HepG2 (cell line): Measurements from ENCODE around the gene CARD19.

ENCODE experiments used
- ATF7 ChIP-seq, 2 experiments: fragments of 450-650 bp in 1 of 2; sonication (generic) in 1 of 2; formaldehyde crosslinking in 1 of 2; IDR thresholded peaks; 2 replicates each; pipeline versions ENCODE4 v1.4.0 to v1.6.1; 2016 to 2020; ENCODE audit warnings: antibody characterized with exemption in 1 of 2, mild to moderate bottlenecking in 1 of 2, missing genetic modification reagents in 1 of 2
- EZH2 ChIP-seq: conservative IDR thresholded peaks from 2 replicates; pipeline ENCODE4 v1.6.1; 2012; ENCODE audit warnings: mild to moderate bottlenecking, low read depth, low read length, moderate library complexity
- HNRNPH1 ChIP-seq: fragments of 200-400 bp; formaldehyde crosslinking; optimal IDR thresholded peaks from 2 replicates; pipeline ENCODE3; 2017; ENCODE audit warnings: mild to moderate bottlenecking, low read depth, low read length
- JUN ChIP-seq: sonication (generic); formaldehyde crosslinking; IDR thresholded peaks from 2 replicates; pipeline ENCODE4 v1.4.0; 2020; ENCODE audit warnings: mild to moderate bottlenecking, missing genetic modification reagents
- KAT7 ChIP-seq: IDR thresholded peaks from 2 replicates; pipeline ENCODE4 v1.6.1; 2018; ENCODE audit warnings: borderline replicate concordance, missing compliant biosample characterization
- MYNN ChIP-seq: sonication (generic); formaldehyde crosslinking; IDR thresholded peaks from 2 replicates; pipeline ENCODE4 v1.4.0; 2020; ENCODE audit warnings: mild to moderate bottlenecking, low read depth, missing genetic modification reagents
- NFRKB ChIP-seq: fragments of 450-650 bp; IDR thresholded peaks from 2 replicates; pipeline ENCODE4 v1.6.1; 2017
- POLR2A ChIP-seq, 2 experiments: IDR thresholded peaks; 2 replicates each; pipeline ENCODE4 v1.6.1; 2011; ENCODE audit warnings: low read depth in 2 of 2, low read length in 2 of 2, mild to moderate bottlenecking in 1 of 2, moderate library complexity in 1 of 2; ENCODE audit not compliant: insufficient read depth in 1 of 2
- SMARCC2 ChIP-seq: fragments of 450-650 bp; IDR thresholded peaks from 2 replicates; pipeline ENCODE4 v1.6.1; 2017; ENCODE audit warnings: antibody characterized with exemption, mild to moderate bottlenecking
- TAF15 ChIP-seq: fragments of 200-400 bp; formaldehyde crosslinking; IDR thresholded peaks from one replicate; pipeline ENCODE4 v1.6.1; 2018; ENCODE audit warnings: mild to moderate bottlenecking, low read depth, low read length; ENCODE audit not compliant: poor library complexity, severe bottlenecking
- TEF ChIP-seq: sonication (generic); formaldehyde crosslinking; IDR thresholded peaks from 2 replicates; pipeline ENCODE4 v1.5.0; 2020; ENCODE audit warnings: missing genetic modification reagents
- ZNF143 ChIP-seq: sonication (generic); formaldehyde crosslinking; IDR thresholded peaks from 2 replicates; pipeline ENCODE4 v1.4.0; 2020; ENCODE audit warnings: missing genetic modification reagents
- ZNF775 ChIP-seq: sonication (generic); formaldehyde crosslinking; IDR thresholded peaks from 2 replicates; pipeline ENCODE4 v1.4.0; 2020; ENCODE audit warnings: missing genetic modification reagents, mild to moderate bottlenecking, moderate library complexity, borderline replicate concordance
- TF ChIP-seq, protein P1 (sequence below): sonication (generic); formaldehyde crosslinking; IDR thresholded peaks from 2 replicates; pipeline ENCODE4 v1.5.0; 2020; ENCODE audit warnings: mild to moderate bottlenecking, missing genetic modification reagents, moderate library complexity

DNA sequence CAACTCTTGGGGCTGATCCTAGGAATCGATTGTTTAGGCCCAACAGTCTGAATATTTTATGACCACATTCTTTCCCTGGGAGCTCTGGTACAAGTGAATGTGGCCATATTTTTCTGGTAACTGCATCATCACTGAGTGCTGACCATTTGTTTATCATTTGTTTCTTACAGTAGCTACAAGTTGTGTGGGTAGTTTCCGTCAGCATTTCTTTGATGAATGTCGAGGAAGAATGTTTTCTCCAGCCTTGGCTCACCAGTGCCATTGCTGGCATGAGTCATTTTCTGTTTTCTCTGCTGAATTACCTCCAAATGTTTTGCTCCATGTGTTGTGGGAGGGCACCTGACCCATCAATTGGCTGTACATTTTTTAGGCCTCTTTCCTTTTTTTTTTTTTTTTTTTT is 14.1 kb upstream of the CARD19 start:
- no peak for TF ChIP-seq NFRKB
- TF ChIP-seq JUN: no peak
- TF ChIP-seq POLR2A (IDR thresholded peaks at IDR 0.05; ENCODE audit: insufficient read depth in 1 of 2, low read depth in 2 of 2, low read length in 2 of 2): no peak
- no peak for TF ChIP-seq ZNF775 (CRISPR knock-in tag)
- no peak for TF ChIP-seq ATF7 (IDR thresholded peaks at IDR 0.05)
- no peak for TF ChIP-seq ATF7 (CRISPR knock-in tag; IDR thresholded peaks at IDR 0.05)
- TF ChIP-seq MYNN (CRISPR knock-in tag): no peak
- TF ChIP-seq SMARCC2: no peak
- no peak for TF ChIP-seq EZH2
- TF ChIP-seq, protein P1, sequence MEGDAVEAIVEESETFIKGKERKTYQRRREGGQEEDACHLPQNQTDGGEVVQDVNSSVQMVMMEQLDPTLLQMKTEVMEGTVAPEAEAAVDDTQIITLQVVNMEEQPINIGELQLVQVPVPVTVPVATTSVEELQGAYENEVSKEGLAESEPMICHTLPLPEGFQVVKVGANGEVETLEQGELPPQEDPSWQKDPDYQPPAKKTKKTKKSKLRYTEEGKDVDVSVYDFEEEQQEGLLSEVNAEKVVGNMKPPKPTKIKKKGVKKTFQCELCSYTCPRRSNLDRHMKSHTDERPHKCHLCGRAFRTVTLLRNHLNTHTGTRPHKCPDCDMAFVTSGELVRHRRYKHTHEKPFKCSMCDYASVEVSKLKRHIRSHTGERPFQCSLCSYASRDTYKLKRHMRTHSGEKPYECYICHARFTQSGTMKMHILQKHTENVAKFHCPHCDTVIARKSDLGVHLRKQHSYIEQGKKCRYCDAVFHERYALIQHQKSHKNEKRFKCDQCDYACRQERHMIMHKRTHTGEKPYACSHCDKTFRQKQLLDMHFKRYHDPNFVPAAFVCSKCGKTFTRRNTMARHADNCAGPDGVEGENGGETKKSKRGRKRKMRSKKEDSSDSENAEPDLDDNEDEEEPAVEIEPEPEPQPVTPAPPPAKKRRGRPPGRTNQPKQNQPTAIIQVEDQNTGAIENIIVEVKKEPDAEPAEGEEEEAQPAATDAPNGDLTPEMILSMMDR (CRISPR knock-in tag): no peak
- TF ChIP-seq TEF (CRISPR knock-in tag): no peak
- TF ChIP-seq ZNF143 (CRISPR knock-in tag): no peak
- TF ChIP-seq HNRNPH1: no peak
- TF ChIP-seq TAF15: no peak
- no peak for TF ChIP-seq KAT7 (CRISPR knock-in tag)
